Lower leg skin (tissue), 4 donors: ENCODE data around the gene MTA3. TPM values are rescaled to one million over a fixed set of nuclear protein-coding genes. Genes with fewer than 3 reads are reported as not detected.

Experiments used
- DNase-seq, 2 donors: peaks; one replicate each; pipeline ENCODE4 v3.0.0-alpha.2; 2019; ENCODE audit warnings: low spot score in 2 of 2
- H3K4me3 ChIP-seq: fragments of 200-600 bp; sonication (generic); 2 replicates; pipeline ENCODE4 v1.5.1; 2017; ENCODE audit warnings: mild to moderate bottlenecking, low read depth; ENCODE audit not compliant: poor library complexity, severe bottlenecking
- POLR2A ChIP-seq, 2 donors: fragments of 450-650 bp; IDR thresholded peaks; one replicate each; pipeline ENCODE4 v1.6.1; 2016 to 2017; ENCODE audit warnings: antibody characterized with exemption in 2 of 2, mild to moderate bottlenecking in 1 of 2, moderate library complexity in 1 of 2
- WGBS, 2 donors: methylation state at CpG; one replicate each; pipeline ENCODE4 v1.1.5; 2018; 5-methylcytosine and 5-hydroxymethylcytosine counted together
- intact Hi-C: fragments of 100-400 bp; cut with DNase I; formaldehyde crosslinking; loops from one replicate; pipeline ENCODE4 v1.15.0; 2023; ENCODE audit warnings: low total_unique reads
- total RNA-seq, 4 donors: library from RNA; depleted of rRNA; stranded (reverse); fragments of >200 nt; gene quantifications; one replicate each; pipeline ENCODE4 v1.1.0, GENCODE V29; 2016
- TF ChIP-seq, protein P1 (sequence below), 3 donors: fragments of 450-650 bp; IDR thresholded peaks; one replicate each; pipeline ENCODE4 v1.5.1; 2016; ENCODE audit warnings: antibody characterized with exemption in 3 of 3, mild to moderate bottlenecking in 3 of 3, moderate library complexity in 2 of 3

MTA3 gene
- total RNA-seq, 4 donors from 2014 or later: 32.9 to 50.4 (median 35.9) TPM

DNA sequence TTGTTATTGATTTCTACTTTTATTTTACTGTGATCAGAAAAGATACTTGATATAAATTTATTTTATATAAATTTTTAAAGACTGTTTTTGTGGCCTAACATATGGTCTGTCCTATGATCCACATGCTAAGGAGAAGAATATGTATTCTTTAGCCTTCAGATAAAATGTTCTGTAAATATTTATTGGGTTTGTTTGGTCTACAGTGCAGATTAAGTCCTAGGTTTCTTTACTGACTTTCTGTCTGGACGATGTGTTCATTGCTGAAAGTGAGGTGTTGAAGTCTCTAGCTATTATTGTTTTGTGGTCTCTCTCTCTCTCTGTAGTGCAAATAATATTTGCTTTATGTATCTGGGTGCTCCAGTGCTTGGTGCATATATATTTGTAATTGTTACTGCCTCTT is 165.4 kb downstream of the MTA3 start:
- no peak overlapping the region for H3K4me3 ChIP-seq
- intact Hi-C loops: no loop called here
- DNase-seq: no peak
- no peak for TF ChIP-seq POLR2A (IDR thresholded peaks at IDR 0.05)
- TF ChIP-seq, protein P1, sequence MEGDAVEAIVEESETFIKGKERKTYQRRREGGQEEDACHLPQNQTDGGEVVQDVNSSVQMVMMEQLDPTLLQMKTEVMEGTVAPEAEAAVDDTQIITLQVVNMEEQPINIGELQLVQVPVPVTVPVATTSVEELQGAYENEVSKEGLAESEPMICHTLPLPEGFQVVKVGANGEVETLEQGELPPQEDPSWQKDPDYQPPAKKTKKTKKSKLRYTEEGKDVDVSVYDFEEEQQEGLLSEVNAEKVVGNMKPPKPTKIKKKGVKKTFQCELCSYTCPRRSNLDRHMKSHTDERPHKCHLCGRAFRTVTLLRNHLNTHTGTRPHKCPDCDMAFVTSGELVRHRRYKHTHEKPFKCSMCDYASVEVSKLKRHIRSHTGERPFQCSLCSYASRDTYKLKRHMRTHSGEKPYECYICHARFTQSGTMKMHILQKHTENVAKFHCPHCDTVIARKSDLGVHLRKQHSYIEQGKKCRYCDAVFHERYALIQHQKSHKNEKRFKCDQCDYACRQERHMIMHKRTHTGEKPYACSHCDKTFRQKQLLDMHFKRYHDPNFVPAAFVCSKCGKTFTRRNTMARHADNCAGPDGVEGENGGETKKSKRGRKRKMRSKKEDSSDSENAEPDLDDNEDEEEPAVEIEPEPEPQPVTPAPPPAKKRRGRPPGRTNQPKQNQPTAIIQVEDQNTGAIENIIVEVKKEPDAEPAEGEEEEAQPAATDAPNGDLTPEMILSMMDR (IDR thresholded peaks at IDR 0.05): no peak
- WGBS, 2 donors: 91 to 94% methylated on average over 1 of the region's 1 CpG

DNA sequence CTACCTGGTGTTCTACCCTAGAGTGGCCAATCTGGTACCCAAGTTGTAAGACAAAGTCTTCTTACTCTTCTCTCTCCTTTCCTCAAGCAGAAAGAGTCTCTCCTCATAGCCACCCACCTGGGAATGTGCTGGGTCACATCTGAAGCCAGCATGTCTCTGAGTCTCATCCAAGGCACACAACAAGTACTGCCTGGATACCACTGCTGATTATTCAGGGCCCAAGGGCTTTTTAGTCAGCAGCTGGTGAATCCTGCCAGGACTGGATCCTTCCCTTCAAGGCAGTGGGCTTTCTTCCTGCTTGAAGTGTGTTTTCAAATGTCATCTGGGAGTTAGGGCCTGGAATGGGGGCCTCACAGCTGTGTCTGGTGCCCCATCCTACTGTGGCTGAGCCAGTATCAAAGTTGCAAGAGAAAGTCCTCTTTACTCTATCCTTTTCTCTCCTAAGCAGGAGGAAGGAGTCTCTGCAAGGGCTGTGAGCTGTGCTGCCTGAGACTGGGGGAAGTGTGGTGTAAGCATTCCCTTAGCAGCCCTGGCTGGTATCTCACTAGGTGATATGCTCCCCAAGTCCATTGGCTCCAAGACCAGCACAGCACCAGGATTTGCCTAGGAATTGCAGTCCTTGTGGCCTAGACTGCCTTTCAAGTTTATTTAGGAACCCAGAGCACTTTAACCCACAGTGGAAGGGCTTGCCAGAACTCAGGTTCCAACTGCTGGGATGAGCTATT is 168.3 kb downstream of the MTA3 start:
- TF ChIP-seq POLR2A (IDR thresholded peaks at IDR 0.05): no peak
- TF ChIP-seq, protein P1 (IDR thresholded peaks at IDR 0.05): no peak
- no peak overlapping the region for H3K4me3 ChIP-seq
- no peak for DNase-seq
- intact Hi-C loops: no loop called here

DNA sequence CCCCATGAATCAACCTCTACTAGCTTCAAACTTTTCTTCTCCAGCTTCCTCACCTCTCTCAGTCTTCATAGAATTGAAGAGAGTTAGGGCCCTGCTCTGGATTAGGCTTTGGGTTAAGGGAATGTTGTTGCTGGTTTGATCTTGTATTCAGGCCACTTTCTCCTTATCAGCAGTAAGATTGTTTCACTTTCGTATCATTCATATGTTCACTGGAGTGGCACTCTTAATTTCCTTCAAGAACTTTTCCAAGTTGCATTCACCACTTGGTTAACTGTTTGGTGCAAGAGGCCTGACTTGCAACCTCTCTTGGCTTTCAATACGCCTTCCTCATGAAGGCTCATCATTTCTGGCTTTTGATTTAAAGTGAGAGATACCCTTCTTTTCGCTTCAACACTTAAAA is 172.7 kb downstream of the MTA3 start:
- no peak for DNase-seq
- no peak for TF ChIP-seq POLR2A (IDR thresholded peaks at IDR 0.05)
- TF ChIP-seq, protein P1 (IDR thresholded peaks at IDR 0.05): no peak
- WGBS, 2 donors: 86 to 91% methylated on average over 3 of the region's 3 CpGs
- intact Hi-C loops: no loop called here
- H3K4me3 ChIP-seq: no peak overlapping the region

DNA sequence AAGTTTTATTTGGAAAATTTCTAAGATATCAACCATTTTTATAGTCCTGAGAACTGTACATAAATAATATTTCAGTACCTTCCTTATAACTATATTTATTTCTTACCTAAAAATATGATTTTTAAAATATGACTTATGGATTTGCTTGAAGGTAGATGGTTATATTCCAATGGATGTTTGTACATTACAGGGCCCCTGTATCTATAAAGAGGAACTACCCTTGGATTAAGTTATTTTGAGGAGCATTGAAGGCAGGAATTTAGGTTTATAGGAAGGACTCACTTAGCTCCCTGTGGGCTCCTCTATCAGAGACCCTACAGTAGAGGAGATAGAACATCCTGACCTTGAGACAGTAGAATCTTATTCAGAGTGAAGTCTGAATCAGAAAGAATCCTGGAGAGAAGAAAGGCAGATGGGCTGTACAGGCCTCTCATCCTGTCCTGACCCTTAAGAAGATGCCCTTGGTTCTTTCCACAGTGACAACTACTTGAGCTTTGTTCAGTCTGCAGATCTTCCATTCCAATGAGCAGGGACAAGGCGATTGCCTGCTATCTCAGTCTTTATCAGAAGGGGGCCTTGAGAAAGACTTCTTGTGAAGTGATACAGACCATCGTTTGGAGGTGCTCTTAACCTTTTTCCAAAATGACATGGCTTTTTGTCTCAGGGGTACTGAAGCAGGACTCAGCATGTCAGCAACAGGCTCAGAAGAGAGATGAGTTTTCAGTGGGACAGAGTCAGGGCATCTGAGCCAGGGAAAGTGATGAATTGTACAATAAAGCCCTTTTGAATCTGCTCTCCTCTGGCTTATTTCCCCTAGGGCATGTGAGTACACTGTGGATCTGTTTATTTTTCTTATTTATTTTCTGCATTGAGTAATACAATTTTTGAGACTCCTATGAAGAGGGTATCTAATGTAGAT is 174.6 kb downstream of the MTA3 start:
- intact Hi-C loops: no loop called here
- TF ChIP-seq POLR2A (IDR thresholded peaks at IDR 0.05): no peak
- 80 to 81% methylated on average over 2 of the region's 2 CpGs for WGBS, 2 donors
- H3K4me3 ChIP-seq: no peak overlapping the region
- no peak for DNase-seq

DNA sequence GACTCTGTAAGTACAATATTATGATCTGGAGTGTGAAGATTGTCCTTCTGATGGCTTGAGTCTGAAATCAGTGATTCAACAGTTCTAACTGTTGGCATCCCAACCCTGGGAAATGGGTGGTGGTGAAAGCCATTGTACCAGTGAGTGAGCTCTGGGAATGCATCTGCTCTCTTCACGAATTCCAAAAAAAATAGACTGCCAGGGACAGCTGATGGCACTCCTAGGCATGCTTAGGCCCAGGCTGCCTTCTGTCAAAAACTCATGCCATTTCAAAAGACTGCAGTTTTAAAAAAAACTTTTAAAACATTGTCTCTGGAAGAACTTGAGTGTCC is 175.2 kb downstream of the MTA3 start:
- no peak for TF ChIP-seq POLR2A (IDR thresholded peaks at IDR 0.05)
- TF ChIP-seq, protein P1 (IDR thresholded peaks at IDR 0.05): no peak
- 71 to 76% methylated on average over 1 of the region's 1 CpG for WGBS, 2 donors
- intact Hi-C loops: no loop called here
- DNase-seq: no peak
- H3K4me3 ChIP-seq: no peak overlapping the region

DNA sequence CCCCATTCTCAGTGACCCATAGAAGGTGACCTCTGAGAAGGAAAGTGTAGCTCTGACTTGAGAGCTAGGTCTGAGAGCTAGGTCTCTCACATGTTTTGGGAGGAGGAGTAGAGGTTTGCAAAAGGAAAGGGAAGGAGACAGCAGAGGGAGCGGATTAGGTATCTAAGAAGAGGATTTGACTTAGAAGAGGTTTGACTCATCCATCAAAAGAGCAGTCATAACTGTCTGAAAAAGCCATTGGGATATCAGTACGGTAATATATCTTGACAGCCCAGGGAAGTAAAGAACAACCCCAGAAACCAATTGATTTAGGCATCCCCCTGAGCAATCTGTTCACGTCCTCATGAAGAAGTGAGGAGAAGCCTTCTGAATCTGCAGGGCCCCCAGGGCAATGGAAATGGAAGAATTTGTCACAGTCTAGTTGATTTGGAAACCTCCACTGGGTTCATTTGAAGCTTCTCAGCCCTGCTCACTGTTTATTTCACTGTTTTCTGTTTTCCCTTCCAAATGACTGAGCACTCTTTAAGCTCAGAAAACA is 176.2 kb downstream of the MTA3 start:
- H3K4me3 ChIP-seq: no peak overlapping the region
- 97 to 99% methylated on average over 3 of the region's 3 CpGs for WGBS, 2 donors
- no peak for TF ChIP-seq POLR2A (IDR thresholded peaks at IDR 0.05)
- TF ChIP-seq, protein P1 (IDR thresholded peaks at IDR 0.05): no peak
- DNase-seq: no peak
- intact Hi-C loops: no loop called here
